GM23338 (cell line): ENCODE data around the gene PSMA7. TPM values are rescaled to one million over a fixed set of nuclear protein-coding genes. Genes with fewer than 3 reads are reported as not detected.
A peak's percentile ranks its signal among the peaks of the same experiment; 100 is the strongest.

Source experiments
- ATAC-seq: fragments of 200-7000 bp; cut with Tn5 transposase; 3 replicates; pipeline ENCODE4 v1.9.1; 2020
- DNase-seq: peaks from one replicate; pipeline ENCODE4 v3.0.0-alpha.2; 2015; ENCODE audit warnings: low spot score
- H2AFZ ChIP-seq: fragments of 200-600 bp; sonication (generic); 2 replicates; pipeline ENCODE4 v1.8.0; 2016; ENCODE audit warnings: antibody characterized with exemption, mild to moderate bottlenecking, moderate library complexity
- H3F3A ChIP-seq: fragments of 200-600 bp; sonication (generic); replicated peaks from 2 replicates; pipeline ENCODE4 v1.8.0; 2017; ENCODE audit warnings: antibody characterized with exemption, mixed run types, low read depth
- H3K27ac ChIP-seq: fragments of 200-600 bp; sonication (generic); 2 replicates; pipeline ENCODE4 v1.6.1; 2016; ENCODE audit warnings: low read depth
- H3K27me3 ChIP-seq: fragments of 200-600 bp; sonication (generic); 2 replicates; pipeline ENCODE4 v1.8.0; 2016; ENCODE audit warnings: mild to moderate bottlenecking, mixed run types, moderate library complexity; ENCODE audit not compliant: insufficient read depth
- H3K36me3 ChIP-seq: fragments of 200-600 bp; sonication (generic); 2 replicates; pipeline ENCODE4 v1.8.0; 2016; ENCODE audit warnings: mild to moderate bottlenecking; ENCODE audit not compliant: insufficient read depth
- H3K4me1 ChIP-seq: fragments of 200-600 bp; sonication (generic); 2 replicates; pipeline ENCODE4 v1.8.0; 2016; ENCODE audit warnings: mild to moderate bottlenecking, moderate library complexity; ENCODE audit not compliant: insufficient read depth
- H3K4me2 ChIP-seq: fragments of 200-600 bp; sonication (generic); 2 replicates; pipeline ENCODE4 v1.7.1; 2017; ENCODE audit warnings: mixed run types
- H3K4me3 ChIP-seq: fragments of 200-600 bp; sonication (generic); 2 replicates; pipeline ENCODE4 v1.6.1; 2016; ENCODE audit warnings: mixed run types
- H3K79me2 ChIP-seq: fragments of 200-600 bp; sonication (generic); replicated peaks from 2 replicates; pipeline ENCODE4 v1.8.0; 2017; ENCODE audit warnings: mild to moderate bottlenecking; ENCODE audit not compliant: insufficient read depth
- H3K9me2 ChIP-seq: fragments of 200-600 bp; sonication (generic); 2 replicates; pipeline ENCODE4 v1.8.0; 2017; ENCODE audit not compliant: insufficient read depth
- H4K20me1 ChIP-seq: fragments of 200-600 bp; sonication (generic); replicated peaks from 2 replicates; pipeline ENCODE4 v1.8.0; 2017; ENCODE audit warnings: mild to moderate bottlenecking; ENCODE audit not compliant: insufficient read depth
- H3K27ac Mint-ChIP-seq: 2 replicates; pipeline ENCODE4 v1.8.0; 2020; ENCODE audit warnings: inconsistent platforms, mild to moderate bottlenecking, moderate library complexity, mixed read lengths
- H3K27me3 Mint-ChIP-seq: 3 replicates; pipeline ENCODE4 v1.8.0; 2022; ENCODE audit warnings: low read depth, mild to moderate bottlenecking, moderate library complexity, mixed read lengths, inconsistent platforms; ENCODE audit not compliant: insufficient read depth, poor library complexity
- H3K36me3 Mint-ChIP-seq: 3 replicates; pipeline ENCODE4 v1.8.0; 2021; ENCODE audit warnings: low read depth, mild to moderate bottlenecking, inconsistent platforms, moderate library complexity, mixed read lengths
- H3K4me1 Mint-ChIP-seq: 3 replicates; pipeline ENCODE4 v1.8.0; 2020; ENCODE audit warnings: mild to moderate bottlenecking, inconsistent platforms, mixed read lengths
- H3K4me3 Mint-ChIP-seq: 3 replicates; pipeline ENCODE4 v1.8.0; 2021; ENCODE audit warnings: moderate library complexity, mild to moderate bottlenecking, inconsistent platforms, mixed read lengths
- H3K9me3 Mint-ChIP-seq: 3 replicates; pipeline ENCODE4 v1.8.0; 2020; ENCODE audit warnings: moderate library complexity, mild to moderate bottlenecking, inconsistent platforms, mixed read lengths
- CREB1 ChIP-seq: fragments of 250-450 bp; sonication (Bioruptor Pico); IDR thresholded peaks from 2 replicates; pipeline ENCODE4 v1.5.0; 2020; ENCODE audit warnings: low read depth, mild to moderate bottlenecking, moderate library complexity
- EZH2 ChIP-seq: fragments of 200-600 bp; sonication (generic); IDR thresholded peaks from one replicate; pipeline ENCODE4 v1.8.0; 2017; ENCODE audit warnings: antibody characterized with exemption, mild to moderate bottlenecking, low read depth; ENCODE audit not compliant: unreplicated experiment
- EZH2phosphoT487 ChIP-seq: fragments of 200-600 bp; sonication (generic); IDR thresholded peaks from one replicate; pipeline ENCODE4 v1.8.1; 2018; ENCODE audit warnings: antibody characterized with exemption; ENCODE audit not compliant: unreplicated experiment
- JUNB ChIP-seq: IDR thresholded peaks from one replicate; pipeline ENCODE4 v1.6.1; 2016; ENCODE audit warnings: antibody characterized with exemption; ENCODE audit not compliant: unreplicated experiment
- NANOG ChIP-seq: IDR thresholded peaks from 2 replicates; pipeline ENCODE4 v1.6.1; 2016; ENCODE audit warnings: antibody characterized with exemption, borderline replicate concordance
- POLR2AphosphoS5 ChIP-seq: IDR thresholded peaks from 2 replicates; pipeline ENCODE4 v1.6.1; 2016; ENCODE audit warnings: antibody characterized with exemption, low read depth
- STAT1 ChIP-seq: IDR thresholded peaks from one replicate; pipeline ENCODE4 v1.6.1; 2016; ENCODE audit warnings: antibody characterized with exemption; ENCODE audit not compliant: unreplicated experiment
- ZNF114 ChIP-seq: fragments of 250-450 bp; sonication (Bioruptor Pico); IDR thresholded peaks from 2 replicates; pipeline ENCODE4 v1.5.0; 2020; ENCODE audit warnings: mild to moderate bottlenecking, moderate library complexity
- ZNF331 ChIP-seq: fragments of 250-450 bp; sonication (Bioruptor Pico); IDR thresholded peaks from 2 replicates; pipeline ENCODE4 v1.5.0; 2020; ENCODE audit warnings: low read depth, mild to moderate bottlenecking, moderate library complexity
- polyA plus RNA-seq: library from polyadenylated mRNA; unstranded; fragments of >200 nt; fragmentation: Nextera tagmentation; extraction: Ambion mirVana; gene quantifications from 2 replicates; pipeline ENCODE4 v1.2.1, GENCODE V29; 2016
- total RNA-seq: library from RNA; depleted of rRNA; stranded (reverse); fragments of >200 nt; shearing (Covaris generic); gene quantifications from 2 replicates; pipeline ENCODE4 v1.2.3, GENCODE V29; 2014
- TF ChIP-seq, protein P1 (sequence below): IDR thresholded peaks from one replicate; pipeline ENCODE4 v1.6.1; 2018; ENCODE audit warnings: antibody characterized with exemption; ENCODE audit not compliant: unreplicated experiment
- TF ChIP-seq, protein P2 (sequence below): fragments of 250-450 bp; sonication (Bioruptor Pico); IDR thresholded peaks from 2 replicates; pipeline ENCODE4 v1.5.0; 2020; ENCODE audit warnings: mild to moderate bottlenecking, moderate library complexity

The PSMA7 gene
- total and polyA plus RNA-seq, 2 experiments from 2014 or later = 357 to 628 TPM

GRCh38 chr20:62122654-62123449 lies 20.3 kb downstream of the PSMA7 start:
- DNase-seq (peak; percentile 45), ATAC-seq (peak; percentile 37)
- Histone ChIP-seq H3K4me3 (peak overlapping the region; percentile 82), H3K27me3 (no peaks in the 10 kb centered on the region), H3K4me2 (peak overlapping the region; percentile 94), H3K36me3 (peaks cover 35% of the 10 kb centered on the region), H3K9me2 (no peaks in the 10 kb centered on the region), H3K79me2 (peaks cover 45% of the 10 kb centered on the region), H3K27ac (no peak overlapping the region), H2AFZ (no peak overlapping the region), H3F3A (peaks cover 18% of the 10 kb centered on the region), H4K20me1 (peaks cover 35% of the 10 kb centered on the region), H3K4me1 (peaks cover 16% of the 10 kb centered on the region)
- peaks cover 31% of the 10 kb centered on the region for H3K4me1 Mint-ChIP-seq
- peaks cover 13% of the 10 kb centered on the region for H3K27me3 Mint-ChIP-seq
- H3K36me3 Mint-ChIP-seq = peaks cover 45% of the 10 kb centered on the region
- peak overlapping the region; percentile 44; the same call in 1 of the 2 replicates for H3K27ac Mint-ChIP-seq
- H3K9me3 Mint-ChIP-seq = no peaks in the 10 kb centered on the region
- TF ChIP-seq CREB1 (CRISPR knock-in tag) = no peak
- no peak for TF ChIP-seq STAT1
- no peak for TF ChIP-seq JUNB
- TF ChIP-seq NANOG = no peak
- TF ChIP-seq, protein P1, sequence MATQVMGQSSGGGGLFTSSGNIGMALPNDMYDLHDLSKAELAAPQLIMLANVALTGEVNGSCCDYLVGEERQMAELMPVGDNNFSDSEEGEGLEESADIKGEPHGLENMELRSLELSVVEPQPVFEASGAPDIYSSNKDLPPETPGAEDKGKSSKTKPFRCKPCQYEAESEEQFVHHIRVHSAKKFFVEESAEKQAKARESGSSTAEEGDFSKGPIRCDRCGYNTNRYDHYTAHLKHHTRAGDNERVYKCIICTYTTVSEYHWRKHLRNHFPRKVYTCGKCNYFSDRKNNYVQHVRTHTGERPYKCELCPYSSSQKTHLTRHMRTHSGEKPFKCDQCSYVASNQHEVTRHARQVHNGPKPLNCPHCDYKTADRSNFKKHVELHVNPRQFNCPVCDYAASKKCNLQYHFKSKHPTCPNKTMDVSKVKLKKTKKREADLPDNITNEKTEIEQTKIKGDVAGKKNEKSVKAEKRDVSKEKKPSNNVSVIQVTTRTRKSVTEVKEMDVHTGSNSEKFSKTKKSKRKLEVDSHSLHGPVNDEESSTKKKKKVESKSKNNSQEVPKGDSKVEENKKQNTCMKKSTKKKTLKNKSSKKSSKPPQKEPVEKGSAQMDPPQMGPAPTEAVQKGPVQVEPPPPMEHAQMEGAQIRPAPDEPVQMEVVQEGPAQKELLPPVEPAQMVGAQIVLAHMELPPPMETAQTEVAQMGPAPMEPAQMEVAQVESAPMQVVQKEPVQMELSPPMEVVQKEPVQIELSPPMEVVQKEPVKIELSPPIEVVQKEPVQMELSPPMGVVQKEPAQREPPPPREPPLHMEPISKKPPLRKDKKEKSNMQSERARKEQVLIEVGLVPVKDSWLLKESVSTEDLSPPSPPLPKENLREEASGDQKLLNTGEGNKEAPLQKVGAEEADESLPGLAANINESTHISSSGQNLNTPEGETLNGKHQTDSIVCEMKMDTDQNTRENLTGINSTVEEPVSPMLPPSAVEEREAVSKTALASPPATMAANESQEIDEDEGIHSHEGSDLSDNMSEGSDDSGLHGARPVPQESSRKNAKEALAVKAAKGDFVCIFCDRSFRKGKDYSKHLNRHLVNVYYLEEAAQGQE = no peak
- no peak for TF ChIP-seq EZH2phosphoT487
- TF ChIP-seq EZH2 = no peak
- TF ChIP-seq, protein P2, sequence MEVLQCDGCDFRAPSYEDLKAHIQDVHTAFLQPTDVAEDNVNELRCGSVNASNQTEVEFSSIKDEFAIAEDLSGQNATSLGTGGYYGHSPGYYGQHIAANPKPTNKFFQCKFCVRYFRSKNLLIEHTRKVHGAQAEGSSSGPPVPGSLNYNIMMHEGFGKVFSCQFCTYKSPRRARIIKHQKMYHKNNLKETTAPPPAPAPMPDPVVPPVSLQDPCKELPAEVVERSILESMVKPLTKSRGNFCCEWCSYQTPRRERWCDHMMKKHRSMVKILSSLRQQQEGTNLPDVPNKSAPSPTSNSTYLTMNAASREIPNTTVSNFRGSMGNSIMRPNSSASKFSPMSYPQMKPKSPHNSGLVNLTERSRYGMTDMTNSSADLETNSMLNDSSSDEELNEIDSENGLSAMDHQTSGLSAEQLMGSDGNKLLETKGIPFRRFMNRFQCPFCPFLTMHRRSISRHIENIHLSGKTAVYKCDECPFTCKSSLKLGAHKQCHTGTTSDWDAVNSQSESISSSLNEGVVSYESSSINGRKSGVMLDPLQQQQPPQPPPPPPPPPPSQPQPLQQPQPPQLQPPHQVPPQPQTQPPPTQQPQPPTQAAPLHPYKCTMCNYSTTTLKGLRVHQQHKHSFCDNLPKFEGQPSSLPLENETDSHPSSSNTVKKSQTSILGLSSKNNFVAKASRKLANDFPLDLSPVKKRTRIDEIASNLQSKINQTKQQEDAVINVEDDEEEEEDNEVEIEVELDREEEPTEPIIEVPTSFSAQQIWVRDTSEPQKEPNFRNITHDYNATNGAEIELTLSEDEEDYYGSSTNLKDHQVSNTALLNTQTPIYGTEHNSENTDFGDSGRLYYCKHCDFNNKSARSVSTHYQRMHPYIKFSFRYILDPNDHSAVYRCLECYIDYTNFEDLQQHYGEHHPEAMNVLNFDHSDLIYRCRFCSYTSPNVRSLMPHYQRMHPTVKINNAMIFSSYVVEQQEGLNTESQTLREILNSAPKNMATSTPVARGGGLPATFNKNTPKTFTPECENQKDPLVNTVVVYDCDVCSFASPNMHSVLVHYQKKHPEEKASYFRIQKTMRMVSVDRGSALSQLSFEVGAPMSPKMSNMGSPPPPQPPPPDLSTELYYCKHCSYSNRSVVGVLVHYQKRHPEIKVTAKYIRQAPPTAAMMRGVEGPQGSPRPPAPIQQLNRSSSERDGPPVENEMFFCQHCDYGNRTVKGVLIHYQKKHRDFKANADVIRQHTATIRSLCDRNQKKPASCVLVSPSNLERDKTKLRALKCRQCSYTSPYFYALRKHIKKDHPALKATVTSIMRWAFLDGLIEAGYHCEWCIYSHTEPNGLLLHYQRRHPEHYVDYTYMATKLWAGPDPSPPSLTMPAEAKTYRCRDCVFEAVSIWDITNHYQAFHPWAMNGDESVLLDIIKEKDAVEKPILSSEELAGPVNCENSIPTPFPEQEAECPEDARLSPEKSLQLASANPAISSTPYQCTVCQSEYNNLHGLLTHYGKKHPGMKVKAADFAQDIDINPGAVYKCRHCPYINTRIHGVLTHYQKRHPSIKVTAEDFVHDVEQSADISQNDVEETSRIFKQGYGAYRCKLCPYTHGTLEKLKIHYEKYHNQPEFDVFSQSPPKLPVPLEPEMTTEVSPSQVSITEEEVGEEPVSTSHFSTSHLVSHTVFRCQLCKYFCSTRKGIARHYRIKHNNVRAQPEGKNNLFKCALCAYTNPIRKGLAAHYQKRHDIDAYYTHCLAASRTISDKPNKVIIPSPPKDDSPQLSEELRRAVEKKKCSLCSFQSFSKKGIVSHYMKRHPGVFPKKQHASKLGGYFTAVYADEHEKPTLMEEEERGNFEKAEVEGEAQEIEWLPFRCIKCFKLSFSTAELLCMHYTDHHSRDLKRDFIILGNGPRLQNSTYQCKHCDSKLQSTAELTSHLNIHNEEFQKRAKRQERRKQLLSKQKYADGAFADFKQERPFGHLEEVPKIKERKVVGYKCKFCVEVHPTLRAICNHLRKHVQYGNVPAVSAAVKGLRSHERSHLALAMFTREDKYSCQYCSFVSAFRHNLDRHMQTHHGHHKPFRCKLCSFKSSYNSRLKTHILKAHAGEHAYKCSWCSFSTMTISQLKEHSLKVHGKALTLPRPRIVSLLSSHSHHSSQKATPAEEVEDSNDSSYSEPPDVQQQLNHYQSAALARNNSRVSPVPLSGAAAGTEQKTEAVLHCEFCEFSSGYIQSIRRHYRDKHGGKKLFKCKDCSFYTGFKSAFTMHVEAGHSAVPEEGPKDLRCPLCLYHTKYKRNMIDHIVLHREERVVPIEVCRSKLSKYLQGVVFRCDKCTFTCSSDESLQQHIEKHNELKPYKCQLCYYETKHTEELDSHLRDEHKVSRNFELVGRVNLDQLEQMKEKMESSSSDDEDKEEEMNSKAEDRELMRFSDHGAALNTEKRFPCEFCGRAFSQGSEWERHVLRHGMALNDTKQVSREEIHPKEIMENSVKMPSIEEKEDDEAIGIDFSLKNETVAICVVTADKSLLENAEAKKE = no peak
- no peak for TF ChIP-seq POLR2AphosphoS5
- no peak for TF ChIP-seq ZNF331
- no peak for TF ChIP-seq ZNF114 (CRISPR knock-in tag)
- peak overlapping the region; percentile 85 for H3K4me3 Mint-ChIP-seq
